T-helper 2 cell (primary cell): Measurements from ENCODE around the gene TAAR9.
"Not testable (repeated sequence)": the region's sequence is repeated elsewhere in the genome, so short reads cannot be mapped to it uniquely, and the experiment has no call there.

Experiments
- DNase-seq, 5 experiments: peaks; one replicate each; pipeline versions ENCODE4 v3.0.0 to v3.0.0-alpha.2; 2012 to 2022

TAAR9 gene

GRCh38 chr6:132515386-132515785, 22.7 kb upstream of the TAAR9 start:
- no peak for DNase-seq

- DNase-seq, result no peak
Measured at GRCh38 chr6:132520953-132521352, 17.1 kb upstream of the TAAR9 start.

- DNase-seq, result no peak
Measured at GRCh38 chr6:132524646-132525045, 13.4 kb upstream of the TAAR9 start.

- DNase-seq, result no peak
Measured at GRCh38 chr6:132525866-132526265, 12.2 kb upstream of the TAAR9 start.

DNA sequence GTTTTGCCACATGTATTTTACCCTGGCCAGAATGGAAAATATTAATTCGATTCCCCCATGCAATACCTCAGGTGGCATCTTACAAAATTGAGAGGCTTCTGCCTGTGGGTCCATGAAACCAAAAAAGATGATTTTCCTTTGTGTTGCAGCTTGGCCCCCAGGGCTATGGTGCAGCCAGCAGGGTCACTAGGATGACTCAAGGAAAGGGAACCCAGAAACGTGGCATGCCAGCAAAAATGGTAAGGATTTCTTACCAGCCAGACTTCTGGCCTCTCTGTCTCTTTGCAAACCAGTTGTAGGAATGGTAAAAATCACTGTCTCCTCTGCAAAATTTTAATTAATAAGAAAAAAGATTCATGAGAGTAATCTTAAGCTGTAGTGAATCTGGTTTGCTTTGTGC, 11.6 kb upstream of the TAAR9 start:
- DNase-seq, result no peak

DNA sequence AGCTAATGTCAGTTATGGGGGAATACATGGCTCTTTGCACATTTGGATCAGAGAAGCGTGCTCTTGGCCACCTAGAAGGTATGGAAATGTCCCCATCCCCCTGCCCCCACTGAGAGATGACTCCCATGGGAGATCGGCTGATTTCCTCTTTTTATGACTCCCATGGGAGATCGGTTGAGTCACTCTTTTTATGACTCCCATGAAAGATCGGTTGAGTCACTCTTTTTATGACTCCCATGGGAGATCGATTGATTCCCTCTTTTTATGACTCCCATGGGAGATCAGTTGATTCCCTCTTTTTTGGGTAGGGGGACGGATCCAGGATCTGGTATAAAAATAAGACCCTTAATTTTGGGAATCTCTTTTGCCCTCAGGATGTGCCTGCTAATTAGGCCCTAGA, 10.3 kb upstream of the TAAR9 start:
- no peak for DNase-seq

DNA sequence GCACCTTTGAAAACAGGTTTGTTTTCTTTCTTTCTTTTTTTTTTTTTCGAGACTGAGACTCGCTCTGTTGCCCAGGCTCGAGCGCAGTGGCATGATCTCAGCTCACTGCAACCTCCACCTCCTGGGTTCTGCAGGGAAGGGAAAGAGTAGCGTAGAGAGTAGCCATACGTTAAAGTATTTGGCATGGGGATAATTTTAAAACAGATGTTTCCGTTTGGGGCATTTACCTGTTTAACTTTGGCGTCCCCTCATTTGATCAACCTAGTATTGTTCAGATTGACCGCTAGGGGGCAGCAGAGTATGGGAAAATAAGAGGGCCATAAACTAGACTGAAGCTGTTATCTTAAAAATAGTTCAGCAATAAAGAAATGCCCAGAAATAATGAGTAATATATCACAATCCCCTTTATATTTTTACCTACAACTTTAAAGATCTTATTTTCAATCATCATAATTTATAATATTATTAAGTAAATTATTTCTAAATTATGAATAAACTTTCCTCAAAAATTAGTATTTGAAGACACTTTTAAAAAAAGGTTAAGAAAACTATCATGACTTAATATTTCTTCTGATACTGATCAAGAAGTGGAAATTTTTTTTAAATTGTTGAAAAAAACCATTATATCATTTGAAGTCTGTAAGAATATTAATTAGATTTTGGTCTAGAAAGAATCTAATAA, 7.6 kb upstream of the TAAR9 start:
- DNase-seq, result peak; percentile 9 to 68 (median 31)

DNA sequence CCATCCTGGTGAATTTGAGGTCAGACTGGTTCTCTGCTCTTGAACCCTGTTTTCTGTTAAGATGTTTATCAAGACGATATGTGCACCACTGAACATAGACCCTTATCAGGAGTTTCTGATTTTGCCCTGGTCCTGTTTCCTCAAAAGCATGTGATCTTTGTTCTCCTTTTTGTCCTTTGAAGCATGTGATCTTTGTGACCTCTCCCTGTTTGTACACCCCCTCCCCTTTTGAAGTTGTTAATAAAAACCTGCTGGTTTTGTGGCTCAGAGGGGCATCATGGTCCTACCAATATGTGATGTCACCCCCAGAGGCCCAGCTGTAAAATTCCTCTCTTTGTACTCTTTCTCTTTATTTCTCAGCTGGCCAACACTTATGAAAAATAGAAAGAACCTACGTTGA, 3.5 kb upstream of the TAAR9 start:
- DNase-seq, result not testable (repeated sequence)

DNA sequence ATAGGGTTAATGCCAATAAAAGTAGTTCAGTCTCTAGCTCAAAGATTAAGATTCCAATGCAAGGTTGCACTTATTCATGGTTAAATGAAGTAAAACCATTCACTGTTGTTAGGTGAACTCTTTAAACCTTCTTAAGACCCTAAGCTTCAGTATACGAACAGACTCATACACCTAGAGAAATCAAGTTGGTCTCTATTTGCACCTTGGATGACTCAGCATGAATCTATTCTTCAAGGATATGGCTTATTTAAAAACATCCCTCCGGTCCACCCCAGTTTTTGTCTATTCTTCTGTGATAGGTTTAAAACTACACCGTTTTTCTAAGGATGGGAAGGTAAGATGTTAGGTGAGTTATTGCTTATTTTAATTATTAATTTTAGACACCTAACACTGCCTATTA, 932 bp upstream of the TAAR9 start:
- DNase-seq, result no peak

DNA sequence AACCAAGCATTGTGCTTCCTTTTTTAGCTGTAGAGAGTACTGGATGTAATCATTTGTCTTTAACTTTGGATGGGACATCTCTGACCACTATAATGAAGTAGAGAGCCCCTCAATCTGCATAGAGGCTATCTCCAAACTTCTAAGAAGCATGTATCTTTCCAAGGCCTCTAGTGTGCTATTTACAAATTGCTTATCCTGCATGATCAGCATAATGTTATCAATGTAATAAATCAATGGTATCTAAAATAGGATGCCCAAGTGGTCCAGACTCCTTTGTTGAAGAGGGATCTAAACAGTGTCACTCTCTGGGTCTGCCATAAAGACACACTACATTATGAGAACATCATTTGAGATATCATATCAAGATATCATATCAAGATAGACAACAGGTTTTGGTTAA, 6.7 kb downstream of the TAAR9 start:
- DNase-seq, result no peak

GRCh38 chr6:132548746-132549463, 10.8 kb downstream of the TAAR9 start:
- DNase-seq, result no peak

DNA sequence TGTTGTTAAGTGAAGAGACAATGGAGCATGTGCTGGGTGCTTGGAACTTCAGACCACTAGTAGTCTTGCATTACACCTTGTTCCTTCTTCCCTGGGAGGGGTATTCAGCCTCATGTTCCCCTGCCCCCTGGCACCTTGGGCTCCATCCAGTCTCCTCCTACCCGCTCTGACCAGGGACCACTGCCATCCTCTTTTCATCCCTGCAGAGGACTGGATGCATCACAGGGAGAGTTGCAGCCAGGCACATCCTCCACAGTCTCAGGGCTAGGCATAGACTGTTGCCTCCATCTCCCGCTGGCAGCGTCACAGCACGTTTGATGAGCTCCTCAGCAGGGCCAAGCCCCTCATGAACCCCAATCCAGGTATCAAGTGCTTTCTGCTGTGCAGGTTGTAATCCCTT, 13.1 kb downstream of the TAAR9 start:
- no peak for DNase-seq

GRCh38 chr6:132552372-132552771, 14.3 kb downstream of the TAAR9 start, which contains the start of gene TAAR8:
TAAR8 (plus strand) TSS chr6:132552672; CDS start chr6:132552693, 21 bp downstream.
- DNase-seq, result no peak

DNA sequence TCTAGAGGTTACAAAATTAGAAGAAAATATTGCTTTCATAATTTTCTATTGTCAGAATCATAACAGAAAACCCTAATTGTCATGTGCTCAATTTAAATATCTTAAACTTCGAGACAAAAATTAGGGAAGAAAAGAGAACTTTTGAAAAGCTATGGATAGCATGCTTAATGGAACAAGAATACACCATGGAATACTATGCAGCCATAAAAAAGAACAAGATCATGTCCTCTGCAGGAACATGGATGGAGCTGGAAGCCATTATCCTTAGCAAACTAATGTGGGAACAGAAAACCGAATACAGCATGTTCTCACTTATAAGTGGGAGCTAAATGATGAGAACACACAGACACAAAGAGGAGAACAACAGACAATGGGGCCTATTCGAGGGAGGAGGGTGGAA, 22.0 kb downstream of the TAAR9 start:
- DNase-seq, result not testable (repeated sequence)

- no peak for DNase-seq
Measured at GRCh38 chr6:132566404-132566803, 28.3 kb downstream of the TAAR9 start.

GRCh38 chr6:132567566-132567965, 29.5 kb downstream of the TAAR9 start:
- DNase-seq, result no peak

DNA sequence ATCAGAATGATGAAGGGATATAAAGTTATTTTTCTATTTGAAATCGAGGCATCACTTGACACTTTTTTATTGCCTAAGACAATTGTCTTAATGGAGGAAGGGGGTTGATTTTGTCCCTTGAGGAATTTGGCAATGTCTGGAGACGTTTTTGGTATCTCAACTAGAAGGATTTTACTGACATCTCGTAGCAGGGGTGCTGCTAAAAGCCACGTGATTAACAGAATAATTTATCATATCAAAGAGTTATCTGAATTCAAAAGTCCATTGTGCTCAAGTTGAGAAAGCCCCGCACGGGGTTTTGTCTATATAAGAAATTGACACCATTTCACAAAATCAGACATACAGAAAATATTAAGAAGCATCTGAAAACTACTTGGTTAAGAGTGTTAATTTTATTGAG, 30.5 kb downstream of the TAAR9 start:
- no peak for DNase-seq

GRCh38 chr6:132569170-132569569, 31.1 kb downstream of the TAAR9 start:
- DNase-seq, result no peak

DNA sequence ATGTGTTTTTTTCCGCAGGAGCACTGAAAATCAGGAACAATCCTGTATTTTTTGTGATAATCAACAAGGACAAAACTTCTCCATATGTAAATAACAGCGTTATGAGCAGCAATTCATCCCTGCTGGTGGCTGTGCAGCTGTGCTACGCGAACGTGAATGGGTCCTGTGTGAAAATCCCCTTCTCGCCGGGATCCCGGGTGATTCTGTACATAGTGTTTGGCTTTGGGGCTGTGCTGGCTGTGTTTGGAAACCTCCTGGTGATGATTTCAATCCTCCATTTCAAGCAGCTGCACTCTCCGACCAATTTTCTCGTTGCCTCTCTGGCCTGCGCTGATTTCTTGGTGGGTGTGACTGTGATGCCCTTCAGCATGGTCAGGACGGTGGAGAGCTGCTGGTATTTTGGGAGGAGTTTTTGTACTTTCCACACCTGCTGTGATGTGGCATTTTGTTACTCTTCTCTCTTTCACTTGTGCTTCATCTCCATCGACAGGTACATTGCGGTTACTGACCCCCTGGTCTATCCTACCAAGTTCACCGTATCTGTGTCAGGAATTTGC, 32.2 kb downstream of the TAAR9 start, which contains the start of gene TAAR6:
Gene TAAR6 (plus strand): TSS at position 102 of the 557 bp plus-strand sequence. CDS start 0 bp downstream, at position 102.
- DNase-seq, result no peak

- DNase-seq, result no peak
Measured at GRCh38 chr6:132571774-132572173, 33.7 kb downstream of the TAAR9 start.

DNA sequence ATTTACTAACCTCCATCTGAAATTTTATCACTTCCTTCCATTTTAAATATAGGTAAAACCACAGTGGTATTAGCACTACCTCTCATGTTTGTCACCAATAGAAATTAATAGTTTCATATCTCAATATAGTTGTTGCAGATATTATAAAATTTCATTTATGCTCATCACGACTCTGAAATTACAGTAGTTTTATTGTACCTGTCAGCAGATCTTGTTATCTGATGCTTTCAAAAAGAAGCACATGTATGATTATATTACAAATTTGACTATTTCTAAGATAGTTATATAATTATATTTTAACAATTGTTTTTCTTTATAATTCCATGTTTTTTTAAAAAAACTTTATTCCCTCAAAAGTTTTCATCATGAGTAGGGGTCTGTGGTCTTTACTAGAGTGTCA, 46.6 kb downstream of the TAAR9 start:
- no peak for DNase-seq

GRCh38 chr6:132587424-132587823, 49.3 kb downstream of the TAAR9 start:
- DNase-seq, result no peak
